Liver (tissue), 9 donors: ENCODE data around the gene SYK. TPM values are rescaled to one million over a fixed set of nuclear protein-coding genes. Genes with fewer than 3 reads are reported as not detected.

ENCODE experiments used
- DNase-seq: peaks from one replicate; pipeline ENCODE4 v3.0.0-alpha.2; 2017; ENCODE audit warnings: low spot score
- H3K27ac ChIP-seq, 2 donors: one replicate each; pipeline ENCODE4 v1.7.0; 2013; ENCODE audit warnings: inconsistent platforms in 2 of 2, low read length in 2 of 2, control low read depth in 1 of 2, low read depth in 1 of 2, mild to moderate bottlenecking in 1 of 2
- H3K27me3 ChIP-seq, 4 donors: one replicate each; pipeline versions ENCODE4 v1.6.1 to v1.7.0; 2013; ENCODE audit warnings: low read length in 3 of 4, inconsistent platforms in 1 of 4, mild to moderate bottlenecking in 1 of 4, moderate library complexity in 1 of 4; ENCODE audit not compliant: control insufficient read depth in 4 of 4, insufficient read depth in 4 of 4
- H3K36me3 ChIP-seq, 4 donors: one replicate each; pipeline versions ENCODE4 v1.6.1 to v1.7.0; 2013; ENCODE audit warnings: low read length in 3 of 4, mild to moderate bottlenecking in 3 of 4, low read depth in 1 of 4, moderate library complexity in 1 of 4; ENCODE audit not compliant: control insufficient read depth in 4 of 4, insufficient read depth in 3 of 4
- H3K4me1 ChIP-seq, 4 donors: one replicate each; pipeline versions ENCODE4 v1.6.1 to v1.7.0; 2013; ENCODE audit warnings: low read length in 3 of 4, mild to moderate bottlenecking in 3 of 4, moderate library complexity in 1 of 4; ENCODE audit not compliant: control insufficient read depth in 4 of 4, insufficient read depth in 4 of 4
- H3K4me3 ChIP-seq, 3 donors: one replicate each; pipeline versions ENCODE4 v1.6.1 to v1.7.0; 2013; ENCODE audit warnings: low read length in 3 of 3, control low read depth in 1 of 3, low read depth in 1 of 3, mild to moderate bottlenecking in 1 of 3
- H3K9ac ChIP-seq, 2 donors: one replicate each; pipeline ENCODE4 v1.7.0; 2013; ENCODE audit warnings: low read length in 2 of 2, mild to moderate bottlenecking in 2 of 2, moderate library complexity in 2 of 2, control low read depth in 1 of 2, low read depth in 1 of 2
- H3K9me3 ChIP-seq, 4 donors: one replicate each; pipeline versions ENCODE4 v1.6.1 to v1.7.0; 2013; ENCODE audit warnings: low read length in 3 of 4; ENCODE audit not compliant: control insufficient read depth in 4 of 4
- ATF3 ChIP-seq: IDR thresholded peaks from 2 replicates; pipeline ENCODE4 v1.6.1; 2016; ENCODE audit warnings: antibody characterized with exemption
- EGR1 ChIP-seq, 2 donors: IDR thresholded peaks; 2 replicates each; pipeline ENCODE4 v1.6.1; 2016 to 2018; ENCODE audit warnings: antibody characterized with exemption in 2 of 2, low read depth in 2 of 2
- FOXA1 ChIP-seq: IDR thresholded peaks from 2 replicates; pipeline ENCODE4 v1.6.1; 2016; ENCODE audit warnings: antibody characterized with exemption
- FOXA2 ChIP-seq: IDR thresholded peaks from 2 replicates; pipeline ENCODE4 v1.6.1; 2016; ENCODE audit warnings: antibody characterized with exemption
- HNF4A ChIP-seq, 2 donors: conservative IDR thresholded peaks; 2 replicates each; pipeline ENCODE4 v1.6.1; 2016; ENCODE audit warnings: antibody characterized with exemption in 2 of 2, mild to moderate bottlenecking in 2 of 2
- HNF4G ChIP-seq: IDR thresholded peaks from 2 replicates; pipeline ENCODE4 v1.6.1; 2016; ENCODE audit warnings: antibody characterized with exemption
- NR2F2 ChIP-seq: IDR thresholded peaks from 2 replicates; pipeline ENCODE4 v1.6.1; 2016; ENCODE audit warnings: antibody characterized with exemption
- RAD21 ChIP-seq, 2 donors: IDR thresholded peaks; 2 replicates each; pipeline ENCODE4 v1.6.1; 2016; ENCODE audit warnings: antibody characterized with exemption in 2 of 2, mild to moderate bottlenecking in 2 of 2
- RXRA ChIP-seq, 2 donors: IDR thresholded peaks; 2 replicates each; pipeline ENCODE4 v1.6.1; 2017 to 2018; ENCODE audit warnings: antibody characterized with exemption in 2 of 2, mild to moderate bottlenecking in 1 of 2
- SP1 ChIP-seq: IDR thresholded peaks from 2 replicates; pipeline ENCODE4 v1.6.1; 2018; ENCODE audit warnings: antibody characterized with exemption, mild to moderate bottlenecking
- YY1 ChIP-seq: IDR thresholded peaks from 2 replicates; pipeline ENCODE4 v1.6.1; 2016; ENCODE audit warnings: antibody characterized with exemption, mild to moderate bottlenecking
- WGBS: extraction: QIAGEN DNeasy Blood & Tissue Kit; methylation state at CpG from one replicate; pipeline ENCODE4 v1.1.7; 2013; 5-methylcytosine and 5-hydroxymethylcytosine counted together
- polyA plus RNA-seq, 2 donors: library from polyadenylated mRNA; stranded (reverse) in 1 of 2; unstranded in 1 of 2; fragments of 200-250 nt in 1 of 2; fragments of >200 nt in 1 of 2; fragmentation: Nextera tagmentation in 1 of 2; extraction: Ambion mirVana in 1 of 2; gene quantifications; one replicate each; pipeline versions ENCODE4 v1.2.1 to v1.2.3, GENCODE V29; 2013 to 2015
- total RNA-seq, 2 donors: library from RNA; depleted of rRNA; stranded (reverse); fragments of >200 nt; gene quantifications; one replicate each; pipeline ENCODE4 v1.2.3, GENCODE V29; 2014
- TF ChIP-seq, protein P1 (sequence below): IDR thresholded peaks from 2 replicates; pipeline ENCODE4 v1.6.1; 2016; ENCODE audit warnings: antibody characterized with exemption, mild to moderate bottlenecking
- TF ChIP-seq, protein P2 (sequence below): fragments of 150-350 bp; IDR thresholded peaks from 2 replicates; pipeline ENCODE4 v1.5.1; 2017; ENCODE audit warnings: improper control_type of control experiment, low read depth, low read length; ENCODE audit not compliant: missing input control
- TF ChIP-seq, protein P3 (sequence below): IDR thresholded peaks from 2 replicates; pipeline ENCODE4 v1.6.1; 2016; ENCODE audit warnings: antibody characterized with exemption
- donor health status: healthy.
- donor health status: healthy.
- donor health status: healthy.
- donor health status: healthy.
- donor health status: healthy.

Gene SYK
- total and polyA plus RNA-seq, 4 donors: 2.0 to 15.4 (median 4.1) TPM

DNA sequence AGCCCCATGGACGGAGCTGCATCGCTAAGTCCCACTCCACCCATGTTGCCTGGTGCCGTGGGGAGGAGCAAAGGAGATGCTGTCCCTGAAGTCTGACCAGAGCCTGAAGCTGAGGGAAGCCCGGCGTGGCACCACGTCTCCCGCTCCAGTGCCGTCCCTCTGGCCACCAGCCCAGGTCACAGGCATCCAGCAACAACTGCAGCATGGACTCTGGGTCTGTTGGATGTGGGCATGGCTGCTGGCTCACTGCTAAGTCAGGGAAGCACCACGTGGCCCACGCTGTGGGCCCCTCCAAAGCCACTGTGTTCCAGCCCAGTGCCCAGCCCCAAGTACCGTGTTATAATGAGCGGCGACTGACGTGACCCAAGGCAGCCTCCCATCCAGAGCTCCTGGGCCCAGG is 112.6 kb downstream of the SYK start (continued):
- TF ChIP-seq, protein P1, sequence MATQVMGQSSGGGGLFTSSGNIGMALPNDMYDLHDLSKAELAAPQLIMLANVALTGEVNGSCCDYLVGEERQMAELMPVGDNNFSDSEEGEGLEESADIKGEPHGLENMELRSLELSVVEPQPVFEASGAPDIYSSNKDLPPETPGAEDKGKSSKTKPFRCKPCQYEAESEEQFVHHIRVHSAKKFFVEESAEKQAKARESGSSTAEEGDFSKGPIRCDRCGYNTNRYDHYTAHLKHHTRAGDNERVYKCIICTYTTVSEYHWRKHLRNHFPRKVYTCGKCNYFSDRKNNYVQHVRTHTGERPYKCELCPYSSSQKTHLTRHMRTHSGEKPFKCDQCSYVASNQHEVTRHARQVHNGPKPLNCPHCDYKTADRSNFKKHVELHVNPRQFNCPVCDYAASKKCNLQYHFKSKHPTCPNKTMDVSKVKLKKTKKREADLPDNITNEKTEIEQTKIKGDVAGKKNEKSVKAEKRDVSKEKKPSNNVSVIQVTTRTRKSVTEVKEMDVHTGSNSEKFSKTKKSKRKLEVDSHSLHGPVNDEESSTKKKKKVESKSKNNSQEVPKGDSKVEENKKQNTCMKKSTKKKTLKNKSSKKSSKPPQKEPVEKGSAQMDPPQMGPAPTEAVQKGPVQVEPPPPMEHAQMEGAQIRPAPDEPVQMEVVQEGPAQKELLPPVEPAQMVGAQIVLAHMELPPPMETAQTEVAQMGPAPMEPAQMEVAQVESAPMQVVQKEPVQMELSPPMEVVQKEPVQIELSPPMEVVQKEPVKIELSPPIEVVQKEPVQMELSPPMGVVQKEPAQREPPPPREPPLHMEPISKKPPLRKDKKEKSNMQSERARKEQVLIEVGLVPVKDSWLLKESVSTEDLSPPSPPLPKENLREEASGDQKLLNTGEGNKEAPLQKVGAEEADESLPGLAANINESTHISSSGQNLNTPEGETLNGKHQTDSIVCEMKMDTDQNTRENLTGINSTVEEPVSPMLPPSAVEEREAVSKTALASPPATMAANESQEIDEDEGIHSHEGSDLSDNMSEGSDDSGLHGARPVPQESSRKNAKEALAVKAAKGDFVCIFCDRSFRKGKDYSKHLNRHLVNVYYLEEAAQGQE: no peak
- TF ChIP-seq HNF4G (no peak), ATF3 (no peak)

GRCh38 chr9:90914868-90915483 is 113.4 kb downstream of the SYK start:
- Histone ChIP-seq H3K36me3 (no peaks in the 10 kb centered on the region), H3K4me3 (no peak overlapping the region), H3K9ac (no peak overlapping the region), H3K9me3 (no peaks in the 10 kb centered on the region), H3K4me1 (peaks cover 0 to 6% (median 0%) of the 10 kb centered on the region in 4 donors), H3K27me3 (no peaks in the 10 kb centered on the region), H3K27ac (peak overlapping the region in 1 of 2 donors; percentile 10)
- peak; percentile 74 for DNase-seq
- TF ChIP-seq, protein P2, sequence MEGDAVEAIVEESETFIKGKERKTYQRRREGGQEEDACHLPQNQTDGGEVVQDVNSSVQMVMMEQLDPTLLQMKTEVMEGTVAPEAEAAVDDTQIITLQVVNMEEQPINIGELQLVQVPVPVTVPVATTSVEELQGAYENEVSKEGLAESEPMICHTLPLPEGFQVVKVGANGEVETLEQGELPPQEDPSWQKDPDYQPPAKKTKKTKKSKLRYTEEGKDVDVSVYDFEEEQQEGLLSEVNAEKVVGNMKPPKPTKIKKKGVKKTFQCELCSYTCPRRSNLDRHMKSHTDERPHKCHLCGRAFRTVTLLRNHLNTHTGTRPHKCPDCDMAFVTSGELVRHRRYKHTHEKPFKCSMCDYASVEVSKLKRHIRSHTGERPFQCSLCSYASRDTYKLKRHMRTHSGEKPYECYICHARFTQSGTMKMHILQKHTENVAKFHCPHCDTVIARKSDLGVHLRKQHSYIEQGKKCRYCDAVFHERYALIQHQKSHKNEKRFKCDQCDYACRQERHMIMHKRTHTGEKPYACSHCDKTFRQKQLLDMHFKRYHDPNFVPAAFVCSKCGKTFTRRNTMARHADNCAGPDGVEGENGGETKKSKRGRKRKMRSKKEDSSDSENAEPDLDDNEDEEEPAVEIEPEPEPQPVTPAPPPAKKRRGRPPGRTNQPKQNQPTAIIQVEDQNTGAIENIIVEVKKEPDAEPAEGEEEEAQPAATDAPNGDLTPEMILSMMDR: peak; percentile 95
- TF ChIP-seq RAD21 (IDR thresholded peaks at IDR 0.05): peak; percentile 98 to 100
- no peak for TF ChIP-seq RXRA (IDR thresholded peaks at IDR 0.05)
- WGBS: 6% methylated on average over 7 of the region's 7 CpGs

DNA sequence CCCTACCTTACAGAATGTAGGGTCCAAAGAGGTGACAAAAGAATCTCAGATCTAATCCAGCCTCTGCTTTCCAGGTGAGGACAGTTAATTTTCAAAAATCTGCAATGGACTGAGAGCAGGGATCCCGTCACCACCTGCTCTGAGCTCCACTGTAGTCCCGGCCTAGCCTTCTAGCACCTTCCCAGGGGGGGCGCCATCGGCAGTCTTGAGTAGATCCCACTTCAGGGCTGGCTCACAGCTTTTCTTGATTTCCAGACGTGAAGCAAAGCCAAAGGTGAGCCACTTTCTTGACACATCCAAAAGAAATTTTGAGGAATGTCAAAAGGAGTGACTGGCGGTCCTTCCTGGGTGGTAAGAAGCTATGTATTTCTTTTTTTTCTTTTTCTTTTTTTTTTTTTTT is 114.1 kb downstream of the SYK start:
- WGBS: 82% methylated on average over 6 of the region's 6 CpGs
- Histone ChIP-seq H3K36me3 (no peaks in the 10 kb centered on the region), H3K9me3 (no peaks in the 10 kb centered on the region), H3K27me3 (no peaks in the 10 kb centered on the region), H3K4me3 (no peak overlapping the region), H3K27ac (peak overlapping the region; percentile 10 to 82), H3K9ac (no peak overlapping the region), H3K4me1 (peaks cover 0 to 6% (median 0%) of the 10 kb centered on the region in 4 donors)
- TF ChIP-seq HNF4G: no peak
- TF ChIP-seq SP1: no peak
- no peak for TF ChIP-seq EGR1 (IDR thresholded peaks at IDR 0.05; ENCODE audit: low read depth in 2 of 2)
- no peak for TF ChIP-seq HNF4A (conservative IDR thresholded peaks at IDR 0.05)
- TF ChIP-seq FOXA2: no peak
- TF ChIP-seq, protein P1: no peak
- TF ChIP-seq NR2F2: no peak
- no peak for TF ChIP-seq YY1
- TF ChIP-seq, protein P2: no peak
- TF ChIP-seq FOXA1: no peak
- TF ChIP-seq, protein P3, sequence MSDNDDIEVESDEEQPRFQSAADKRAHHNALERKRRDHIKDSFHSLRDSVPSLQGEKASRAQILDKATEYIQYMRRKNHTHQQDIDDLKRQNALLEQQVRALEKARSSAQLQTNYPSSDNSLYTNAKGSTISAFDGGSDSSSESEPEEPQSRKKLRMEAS: no peak
- DNase-seq: no peak
